Measurements from ENCODE around the gene VAV3.
A peak's percentile ranks its signal among the peaks of the same experiment; 100 is the strongest.

The VAV3 gene

GRCh38 chr1:107833061-107833460, 131.9 kb downstream of the VAV3 start:
- DNase-seq: no peak

DNA sequence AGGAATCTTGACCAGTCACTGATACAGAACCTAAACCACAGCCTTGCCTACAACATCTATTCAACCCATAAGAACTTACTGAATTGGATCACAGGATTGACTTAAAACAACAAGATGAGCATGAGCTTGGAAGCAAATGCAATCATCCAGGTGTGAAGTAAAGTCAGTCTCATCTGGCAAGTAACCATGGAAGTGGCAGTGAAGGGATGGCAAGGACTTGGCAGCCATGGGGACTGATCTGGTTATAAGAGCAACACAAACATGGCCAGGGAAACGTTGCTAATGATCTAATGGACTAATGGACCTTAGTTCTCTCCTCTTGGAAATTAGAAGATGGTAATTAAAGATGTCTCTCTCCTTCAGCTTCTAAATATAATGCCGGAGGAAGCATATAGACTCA, 133.1 kb downstream of the VAV3 start:
- no peak for DNase-seq

- no peak for DNase-seq
Observed at GRCh38 chr1:107830526-107830925, 134.5 kb downstream of the VAV3 start.

DNA sequence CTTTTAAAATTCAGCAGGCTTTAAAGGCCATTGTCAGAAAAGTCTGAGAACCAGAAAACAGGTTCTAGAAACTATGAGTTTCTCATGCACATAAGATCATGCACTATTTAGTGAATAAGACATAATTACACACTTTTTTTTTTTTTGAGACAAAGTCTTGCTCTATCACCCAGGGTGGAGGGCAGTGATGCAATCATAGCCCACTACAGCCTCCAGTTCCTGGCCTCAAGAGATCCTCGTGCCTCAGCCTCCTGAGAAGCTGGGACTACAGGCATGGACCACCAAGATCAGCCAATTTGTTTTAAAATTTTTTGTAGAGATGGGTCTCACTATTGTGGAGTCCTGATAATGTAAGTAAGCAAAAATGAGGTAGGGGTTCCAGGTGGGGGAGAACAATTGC, 134.9 kb downstream of the VAV3 start:
- DNase-seq: no peak

DNA sequence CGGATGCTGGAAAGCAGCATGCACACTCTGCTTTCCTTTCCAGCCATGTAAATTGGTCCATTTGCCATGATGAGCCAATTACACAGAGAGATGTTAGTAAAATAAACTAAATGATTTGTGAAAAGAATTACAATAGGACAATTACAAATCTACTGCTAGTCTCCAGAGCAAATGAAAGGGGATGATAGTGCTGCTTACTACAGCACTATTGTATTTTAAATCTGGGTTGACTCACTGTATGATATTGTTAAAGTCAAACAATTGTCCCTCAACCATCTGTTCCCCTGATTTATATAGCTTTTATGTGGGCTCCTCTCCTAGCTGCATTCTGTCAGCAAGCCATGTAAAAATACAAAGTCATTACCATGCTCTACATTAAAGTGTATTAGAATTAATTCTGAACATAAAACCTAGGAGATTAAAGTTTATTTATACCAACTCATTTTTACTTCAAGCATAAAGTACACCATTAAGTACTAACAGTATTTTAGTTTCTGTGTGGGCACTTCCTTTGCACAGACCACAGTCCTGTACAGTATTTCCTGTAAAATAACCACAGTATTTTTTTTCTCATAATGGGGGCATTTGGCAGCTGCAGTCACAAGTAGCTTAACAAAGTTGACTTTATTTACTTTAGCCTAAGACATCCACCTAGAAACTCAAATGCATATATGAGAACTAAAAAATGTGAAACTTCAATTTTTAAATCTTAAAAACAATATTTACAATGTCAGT, 135.8 kb downstream of the VAV3 start:
- peak in 2 of 4 experiments; percentile 32 to 44 for DNase-seq

GRCh38 chr1:107824946-107825345, 140.0 kb downstream of the VAV3 start:
- no peak for DNase-seq

DNA sequence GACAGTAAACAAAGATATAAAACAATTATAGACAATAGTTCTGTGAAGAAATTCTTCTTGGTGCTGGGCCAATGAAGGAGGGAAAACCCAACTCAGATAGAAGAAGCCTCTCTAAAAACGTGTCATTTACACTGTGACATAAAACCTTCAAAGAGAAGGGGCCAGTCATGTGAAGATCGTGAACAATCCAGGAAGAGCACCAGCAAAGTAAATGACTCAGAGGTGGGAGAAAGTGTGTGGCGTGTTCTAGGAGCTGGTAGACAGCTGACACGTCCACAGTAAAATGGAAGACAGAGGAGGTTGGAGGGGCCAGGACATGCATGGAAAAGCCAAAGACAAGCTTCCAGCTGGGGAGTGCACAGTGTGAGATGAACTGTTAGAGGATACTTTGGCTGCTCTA, 143.6 kb downstream of the VAV3 start:
- peak in 1 of 4 experiments; percentile 54 for DNase-seq

- DNase-seq: peak in 1 of 4 experiments; percentile 69
Observed at GRCh38 chr1:107820801-107821200, 144.2 kb downstream of the VAV3 start.

GRCh38 chr1:107817935-107818334, 147.0 kb downstream of the VAV3 start:
- DNase-seq: no peak

DNA sequence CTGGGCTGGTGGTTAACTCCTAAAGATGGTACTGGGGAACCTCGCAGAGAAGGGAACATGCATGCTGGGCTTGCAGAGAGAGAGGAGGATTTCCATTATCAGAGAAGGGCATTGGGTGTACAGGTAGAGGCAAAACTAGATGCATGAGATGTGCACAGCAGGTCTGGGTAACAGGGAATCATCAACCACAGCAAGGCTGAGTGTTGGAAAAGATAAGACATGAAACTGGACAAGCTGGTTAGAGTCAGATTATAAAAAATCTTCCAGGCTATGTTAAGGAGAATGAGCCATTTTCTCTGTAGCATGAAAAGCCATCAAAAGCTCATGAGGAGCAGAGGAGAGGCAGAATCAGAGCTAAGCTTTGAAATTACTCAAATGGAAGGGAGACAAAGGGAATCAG, 147.8 kb downstream of the VAV3 start:
- DNase-seq: no peak

DNA sequence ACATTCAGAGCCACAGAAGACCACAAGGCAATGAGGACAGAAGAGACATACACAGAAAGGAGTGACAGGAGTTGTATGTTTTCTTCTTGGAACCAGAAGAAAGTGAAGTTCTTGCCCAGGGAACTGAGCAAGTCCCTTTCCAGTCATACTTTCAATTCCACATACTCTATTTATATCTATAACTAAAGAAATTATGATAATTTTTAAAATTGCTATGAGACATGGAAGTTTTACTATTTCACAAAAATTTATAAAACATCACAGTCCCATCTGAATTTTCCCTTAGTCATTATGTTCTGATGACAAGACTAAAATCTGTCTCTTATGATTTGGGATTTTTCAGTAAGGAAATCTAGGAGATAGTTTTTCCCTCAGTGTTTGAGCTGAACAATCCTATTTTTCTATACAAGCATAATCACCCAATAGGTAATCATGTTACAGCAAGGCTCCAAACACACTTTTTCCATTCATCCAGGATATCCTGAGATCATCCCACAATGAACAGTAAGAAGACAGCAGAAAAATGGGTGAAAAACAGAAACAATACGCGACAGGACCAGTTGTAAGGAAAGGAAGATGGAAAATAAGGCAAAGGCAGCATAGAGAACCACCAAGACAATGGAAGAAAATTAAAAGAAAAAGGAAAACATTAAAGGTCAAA, 154.6 kb downstream of the VAV3 start:
- no peak for DNase-seq

- DNase-seq: no peak
Observed at GRCh38 chr1:107807855-107808254, 157.1 kb downstream of the VAV3 start.

DNA sequence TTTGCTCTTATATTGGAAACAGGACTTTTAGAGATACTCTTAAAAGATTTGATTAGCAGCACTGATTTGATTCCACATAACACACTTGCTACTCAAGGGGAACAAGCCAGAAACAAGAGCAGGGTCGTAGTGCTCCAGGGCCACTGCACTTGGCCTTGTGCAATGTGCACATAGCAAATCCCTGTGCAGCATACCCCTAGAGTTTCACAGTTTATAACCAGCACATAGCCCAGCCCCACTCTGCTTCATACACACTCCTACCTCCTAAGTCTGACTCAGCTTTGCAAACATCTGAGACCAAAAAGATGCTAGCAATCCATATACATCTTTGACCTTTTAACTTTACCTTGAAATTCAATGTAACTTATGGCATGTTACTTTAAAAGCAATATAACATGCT, 157.6 kb downstream of the VAV3 start:
- DNase-seq: no peak

DNA sequence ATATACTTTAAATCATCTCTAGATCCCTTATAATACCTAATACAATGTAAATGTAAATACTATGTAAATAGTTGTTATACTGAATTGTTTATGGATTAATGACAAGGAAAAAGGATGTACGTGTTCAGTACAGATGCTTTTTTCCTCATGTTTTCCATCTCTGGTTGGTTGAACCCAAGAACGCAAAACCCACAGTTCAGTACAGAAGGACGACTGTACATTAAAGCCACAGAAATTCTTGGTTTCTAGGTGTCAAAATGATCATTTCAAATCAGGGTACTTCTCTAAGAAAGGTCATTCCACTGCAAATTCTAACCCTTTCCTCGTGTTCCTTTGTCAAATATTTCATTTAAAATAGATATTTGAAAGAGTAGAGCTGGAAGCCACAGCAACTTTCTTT, 158.1 kb downstream of the VAV3 start:
- no peak for DNase-seq

DNA sequence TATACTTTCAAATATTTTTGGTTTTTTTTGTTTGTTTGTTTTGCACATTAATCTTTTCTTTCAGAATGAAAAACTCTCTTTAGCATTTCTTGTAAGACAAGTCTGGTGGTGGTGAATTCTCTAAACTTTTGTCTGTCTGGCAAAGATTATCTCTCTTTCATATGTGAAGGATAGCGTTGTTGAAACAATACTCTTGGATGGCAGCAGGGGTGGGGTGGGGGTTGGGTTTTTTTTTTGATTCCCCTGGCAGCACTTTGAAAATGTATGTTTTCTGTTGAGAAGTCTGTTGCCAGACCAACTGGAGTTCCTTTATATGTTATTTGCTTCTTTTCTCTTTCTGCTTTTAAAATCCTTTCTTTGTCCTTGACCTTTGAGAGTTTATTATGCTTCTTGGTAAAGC, 160.2 kb downstream of the VAV3 start:
- DNase-seq: no peak

DNA sequence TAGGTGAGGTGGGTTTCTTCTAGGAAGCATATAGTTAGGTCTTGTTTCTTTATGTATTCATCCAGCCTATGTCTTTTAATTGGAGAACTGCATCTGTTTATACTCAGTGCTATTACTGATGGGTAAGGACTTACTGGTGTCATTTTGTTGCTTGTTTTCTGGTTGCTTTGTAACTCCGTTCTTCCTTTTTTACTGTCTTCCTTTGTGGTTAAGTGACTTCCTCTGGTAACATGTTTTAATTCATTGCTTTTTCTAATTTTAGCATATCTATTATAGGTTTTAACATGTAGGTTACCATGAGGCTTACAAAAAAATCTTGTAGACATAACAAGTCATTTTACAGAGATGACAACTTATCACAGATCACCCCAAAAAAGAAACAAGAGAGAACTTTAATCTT, 160.8 kb downstream of the VAV3 start:
- DNase-seq: peak in 2 of 4 experiments; percentile 42 to 55

- DNase-seq: no peak
Observed at GRCh38 chr1:107803579-107803978, 161.4 kb downstream of the VAV3 start.

GRCh38 chr1:107802654-107803053, 162.3 kb downstream of the VAV3 start:
- no peak for DNase-seq

DNA sequence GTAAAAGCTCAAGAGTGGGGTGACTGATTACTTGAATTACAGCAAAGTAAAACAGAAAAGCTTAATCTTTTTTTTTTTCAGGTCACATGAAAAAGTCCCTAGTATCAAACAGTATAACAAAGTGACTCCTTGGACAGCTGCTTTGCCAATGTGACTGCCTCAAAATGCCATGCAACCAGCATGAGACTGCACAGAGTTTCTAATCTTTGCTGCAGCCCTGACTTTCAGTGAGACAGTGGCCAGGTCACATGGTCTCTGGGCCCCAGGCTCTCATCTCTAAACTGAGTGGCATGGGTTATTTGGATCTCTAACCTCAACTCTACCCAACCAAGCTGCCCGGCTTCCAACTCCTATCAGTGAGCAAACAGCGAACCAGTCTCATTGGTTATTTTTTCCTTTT, 169.0 kb downstream of the VAV3 start:
- no peak for DNase-seq

DNA sequence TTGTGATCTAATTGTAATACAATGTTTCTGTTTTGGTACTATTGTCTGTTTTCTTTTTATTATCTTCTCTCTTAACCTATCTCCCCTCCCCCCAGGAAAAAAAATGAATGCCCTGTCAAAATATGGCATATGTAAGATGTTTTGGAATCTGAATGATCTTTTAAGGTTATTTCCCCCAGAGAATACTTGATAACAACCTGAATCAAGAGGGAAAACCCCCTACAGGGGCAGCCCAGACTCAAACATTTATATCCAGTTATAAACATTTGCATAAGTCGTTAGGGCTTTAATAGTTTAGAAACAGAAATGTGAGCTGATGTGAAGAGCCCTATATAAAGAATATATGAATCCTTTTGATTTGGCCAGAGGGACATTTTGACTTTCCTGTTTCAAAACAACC, 169.5 kb downstream of the VAV3 start:
- no peak for DNase-seq

GRCh38 chr1:107794571-107794970, 170.4 kb downstream of the VAV3 start:
- DNase-seq: no peak

- DNase-seq: no peak
Observed at GRCh38 chr1:107793896-107794453, 171.0 kb downstream of the VAV3 start.

DNA sequence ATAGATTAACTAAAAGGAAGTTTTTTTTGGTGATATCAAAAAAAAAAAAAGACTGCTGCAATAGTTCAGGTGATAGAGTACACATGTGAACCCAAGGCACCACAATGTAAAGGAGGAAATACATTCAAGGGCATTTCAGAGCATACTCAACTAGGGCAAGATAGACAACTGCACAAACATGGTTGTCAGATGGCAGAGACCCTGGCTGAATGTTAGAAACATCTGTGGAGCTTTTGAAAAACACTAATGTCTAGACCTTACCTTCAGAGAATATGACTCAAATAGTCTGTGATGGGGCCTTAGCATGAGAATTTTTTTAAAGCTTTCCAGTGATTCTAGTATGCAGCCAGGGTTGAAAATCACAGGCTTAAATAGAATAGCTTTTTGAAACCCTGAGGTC, 173.6 kb downstream of the VAV3 start:
- DNase-seq: no peak

GRCh38 chr1:107789817-107790524, 175.0 kb downstream of the VAV3 start:
- no peak for DNase-seq
